ENCODE results near the gene ANXA4.

The ANXA4 gene

DNA sequence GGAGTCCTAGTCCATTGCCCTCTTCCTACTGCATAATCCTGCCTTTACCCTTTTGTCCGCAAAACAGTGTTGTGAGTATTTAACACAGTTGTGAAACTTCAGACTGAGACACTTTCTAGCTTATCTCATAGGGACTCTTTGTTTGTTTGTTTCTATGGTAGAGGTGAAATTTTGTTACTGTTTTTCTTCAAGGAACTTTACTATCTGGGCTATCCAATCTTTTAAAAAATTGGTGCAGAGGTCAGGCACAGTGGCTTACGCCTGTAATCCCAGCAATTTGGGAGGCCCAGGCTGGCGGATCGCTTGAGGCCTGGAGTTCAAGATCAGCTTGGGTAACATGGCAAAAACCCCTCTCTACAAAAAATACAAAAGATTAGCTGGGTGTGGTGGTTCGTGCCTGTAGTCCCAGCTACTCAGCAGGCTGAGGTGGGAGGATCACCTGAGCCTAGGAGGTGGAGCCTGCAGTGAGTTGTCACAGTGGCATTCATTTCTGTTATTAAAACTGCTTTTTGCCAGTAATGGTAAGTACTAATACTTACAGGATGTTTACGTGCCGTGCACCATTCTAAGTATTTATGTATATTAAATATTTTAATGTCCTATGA, 106.4 kb downstream of the ANXA4 start:
- Histone ChIP-seq H3K9me3 (ENCODE audit: control insufficient read depth in 5 of 5, low read length in 5 of 5) (no peaks in the 10 kb centered on the region), H3K9ac (ENCODE audit: low read length in 5 of 5) (peak overlapping the region in 3 of 5 donors; percentile 2 to 47 (median 42)), H3K4me1 (ENCODE audit: control insufficient read depth in 5 of 5, insufficient read depth in 5 of 5, low read length in 5 of 5) (peaks cover 0 to 10% (median 0%) of the 10 kb centered on the region in 5 donors), H3K36me3 (ENCODE audit: control insufficient read depth in 5 of 5, insufficient read depth in 5 of 5, low read length in 5 of 5) (peaks cover 12 to 49% (median 23%) of the 10 kb centered on the region in 5 donors), H3K4me3 (ENCODE audit: low read depth in 1 of 5, low read length in 5 of 5) (no peak overlapping the region), H3K27me3 (ENCODE audit: control insufficient read depth in 5 of 5, insufficient read depth in 4 of 5, low read length in 5 of 5) (no peaks in the 10 kb centered on the region), H3K27ac (ENCODE audit: low read depth, low read length) (peak overlapping the region; percentile 59)

DNA sequence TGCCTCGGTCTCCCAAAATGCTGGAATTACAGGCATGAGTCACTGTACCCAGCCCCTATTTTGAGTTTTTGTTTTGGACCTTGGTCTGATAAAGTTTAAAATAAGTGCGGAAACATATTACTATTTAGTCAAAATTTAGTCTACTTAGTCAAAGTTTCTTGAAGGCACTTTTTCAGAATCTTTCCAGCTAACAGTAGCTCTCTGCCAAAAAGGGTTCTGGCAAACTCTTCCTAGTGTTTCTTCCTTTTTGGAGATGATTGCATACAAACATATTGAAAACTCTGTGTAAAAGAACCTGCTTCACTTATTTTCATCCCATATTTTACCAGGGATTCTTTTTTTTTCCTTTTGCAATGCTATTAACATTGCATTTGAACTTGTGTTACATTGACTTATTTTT, 116.3 kb downstream of the ANXA4 start:
- H3K4me1 ChIP-seq (ENCODE audit: control insufficient read depth in 5 of 5, insufficient read depth in 5 of 5, low read length in 5 of 5) = no peaks in the 10 kb centered on the region

DNA sequence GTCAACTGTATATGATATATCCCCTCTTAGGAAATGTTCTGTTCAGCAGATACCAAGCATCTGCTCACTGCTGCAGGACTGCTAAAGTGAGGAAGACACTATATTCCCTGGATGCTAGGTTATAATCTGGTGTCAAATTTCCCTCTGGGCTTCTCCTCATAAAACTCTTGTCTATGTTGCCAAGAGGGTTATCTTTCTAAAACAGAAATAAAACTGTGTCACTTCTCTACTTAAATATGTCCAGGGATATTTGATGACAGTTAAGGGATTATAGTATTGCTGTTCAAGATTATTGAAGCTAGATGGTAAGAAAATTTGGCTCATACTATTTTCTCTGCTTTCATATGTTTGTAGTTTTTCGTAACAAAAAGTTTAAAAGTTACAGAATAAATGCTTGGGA, 121.4 kb downstream of the ANXA4 start:
- Histone ChIP-seq H3K9me3 (ENCODE audit: control insufficient read depth in 5 of 5, low read length in 5 of 5) (no peaks in the 10 kb centered on the region), H3K4me3 (ENCODE audit: low read depth in 1 of 5, low read length in 5 of 5) (no peak overlapping the region), H3K36me3 (ENCODE audit: control insufficient read depth in 5 of 5, insufficient read depth in 5 of 5, low read length in 5 of 5) (peaks cover 17 to 32% (median 29%) of the 10 kb centered on the region in 5 donors), H3K27me3 (ENCODE audit: control insufficient read depth in 5 of 5, insufficient read depth in 4 of 5, low read length in 5 of 5) (no peaks in the 10 kb centered on the region), H3K4me1 (ENCODE audit: control insufficient read depth in 5 of 5, insufficient read depth in 5 of 5, low read length in 5 of 5) (no peaks in the 10 kb centered on the region), H3K9ac (ENCODE audit: low read length in 5 of 5) (no peak overlapping the region), H3K27ac (ENCODE audit: low read depth, low read length) (no peak overlapping the region)

More for the DNA sequence above, 116.3 kb downstream of the ANXA4 start:
- H3K36me3 ChIP-seq (ENCODE audit: control insufficient read depth in 5 of 5, insufficient read depth in 5 of 5, low read length in 5 of 5) = peaks cover 0 to 7% (median 2%) of the 10 kb centered on the region in 5 donors
- H3K9me3 ChIP-seq (ENCODE audit: control insufficient read depth in 5 of 5, low read length in 5 of 5) = no peaks in the 10 kb centered on the region
- H3K27me3 ChIP-seq (ENCODE audit: control insufficient read depth in 5 of 5, insufficient read depth in 4 of 5, low read length in 5 of 5) = no peaks in the 10 kb centered on the region
- no peak overlapping the region for H3K27ac ChIP-seq (ENCODE audit: low read depth, low read length)
- no peak overlapping the region for H3K4me3 ChIP-seq (ENCODE audit: low read depth in 1 of 5, low read length in 5 of 5)
- H3K9ac ChIP-seq (ENCODE audit: low read length in 5 of 5) = no peak overlapping the region

All from subcutaneous abdominal adipose tissue (tissue), 5 donors.